ENCODE measurements around the gene RMND5B. TPM values are rescaled to one million over a fixed set of nuclear protein-coding genes. Genes with fewer than 3 reads are reported as not detected.
"Not testable (repeated sequence)": the region's sequence is repeated elsewhere in the genome, so short reads cannot be mapped to it uniquely, and the experiment has no call there.

Gene RMND5B
- total and polyA plus RNA-seq, 9 donors = 22.6 to 38.6 (median 31.3) TPM

GRCh38 chr5:178127300-178128009 is 3.4 kb upstream of the RMND5B start:
- not testable (repeated sequence) for H3K4me3 ChIP-seq (ENCODE audit: low read length); H3K27me3 ChIP-seq (ENCODE audit: control insufficient read depth, insufficient read depth, low read length); H3K9me3 ChIP-seq (replicated peaks; ENCODE audit: control insufficient read depth, low read depth, low read length); DNase-seq; H3K27ac ChIP-seq (ENCODE audit: low read length)
- 90% methylated on average over 6 of the region's 14 CpGs for WGBS (ENCODE audit: insufficient coverage)
- Histone ChIP-seq H3K36me3 (ENCODE audit: control insufficient read depth, insufficient read depth, low read length) (peaks cover 14% of the 10 kb centered on the region), H3K4me1 (ENCODE audit: control insufficient read depth, insufficient read depth, low read length) (peaks cover 41% of the 10 kb centered on the region)

- Histone ChIP-seq H3K4me3 (ENCODE audit: low read length) (no peak overlapping the region), H3K27me3 (ENCODE audit: control insufficient read depth, insufficient read depth, low read length) (no peaks in the 10 kb centered on the region), H3K36me3 (ENCODE audit: control insufficient read depth, insufficient read depth, low read length) (peaks cover 15% of the 10 kb centered on the region), H3K27ac (ENCODE audit: low read length) (no peak overlapping the region), H3K4me1 (ENCODE audit: control insufficient read depth, insufficient read depth, low read length) (peaks cover 23% of the 10 kb centered on the region), H3K9me3 (replicated peaks; ENCODE audit: control insufficient read depth, low read depth, low read length) (no peaks in the 10 kb centered on the region)
- WGBS (ENCODE audit: insufficient coverage) = 100% methylated on average over 1 of the region's 9 CpGs
- DNase-seq = no peak
Measured at GRCh38 chr5:178129296-178129695, 1.5 kb upstream of the RMND5B start.

GRCh38 chr5:178130234-178130575 is 609 bp upstream of the RMND5B start:
- peak overlapping the region; percentile 70 for H3K27ac ChIP-seq (ENCODE audit: low read length)
- not testable (repeated sequence) for DNase-seq; H3K27me3 ChIP-seq (ENCODE audit: control insufficient read depth, insufficient read depth, low read length); H3K9me3 ChIP-seq (replicated peaks; ENCODE audit: control insufficient read depth, low read depth, low read length)
- peaks cover 14% of the 10 kb centered on the region for H3K4me1 ChIP-seq (ENCODE audit: control insufficient read depth, insufficient read depth, low read length)
- H3K4me3 ChIP-seq (ENCODE audit: low read length) = peak overlapping the region; percentile 49
- WGBS (ENCODE audit: insufficient coverage) = 0% methylated on average over 10 of the region's 11 CpGs
- peaks cover 17% of the 10 kb centered on the region for H3K36me3 ChIP-seq (ENCODE audit: control insufficient read depth, insufficient read depth, low read length)

GRCh38 chr5:178131446-178131996 is 707 bp downstream of the RMND5B start:
- Histone ChIP-seq H3K27ac (ENCODE audit: low read length) (peak overlapping the region; percentile 77), H3K36me3 (ENCODE audit: control insufficient read depth, insufficient read depth, low read length) (peaks cover 28% of the 10 kb centered on the region), H3K4me3 (ENCODE audit: low read length) (peak overlapping the region; percentile 69), H3K9me3 (replicated peaks; ENCODE audit: control insufficient read depth, low read depth, low read length) (no peaks in the 10 kb centered on the region), H3K27me3 (ENCODE audit: control insufficient read depth, insufficient read depth, low read length) (no peaks in the 10 kb centered on the region), H3K4me1 (ENCODE audit: control insufficient read depth, insufficient read depth, low read length) (peaks cover 10% of the 10 kb centered on the region)
- no peak for DNase-seq
- WGBS (ENCODE audit: insufficient coverage) = 49% methylated on average over 6 of the region's 10 CpGs

- Histone ChIP-seq H3K4me3 (ENCODE audit: low read length) (no peak overlapping the region), H3K27ac (ENCODE audit: low read length) (no peak overlapping the region), H3K9me3 (replicated peaks; ENCODE audit: control insufficient read depth, low read depth, low read length) (no peaks in the 10 kb centered on the region), H3K4me1 (ENCODE audit: control insufficient read depth, insufficient read depth, low read length) (peaks cover 3% of the 10 kb centered on the region), H3K36me3 (ENCODE audit: control insufficient read depth, insufficient read depth, low read length) (peaks cover 52% of the 10 kb centered on the region), H3K27me3 (ENCODE audit: control insufficient read depth, insufficient read depth, low read length) (no peaks in the 10 kb centered on the region)
- no peak for DNase-seq
- WGBS (ENCODE audit: insufficient coverage) = 94% methylated on average over 9 of the region's 10 CpGs
Measured at GRCh38 chr5:178136990-178137389, 6.2 kb downstream of the RMND5B start.

- no peak overlapping the region for H3K4me3 ChIP-seq (ENCODE audit: low read length)
- H3K9me3 ChIP-seq (replicated peaks; ENCODE audit: control insufficient read depth, low read depth, low read length) = no peaks in the 10 kb centered on the region
- 90% methylated on average over 11 of the region's 12 CpGs for WGBS (ENCODE audit: insufficient coverage)
- no peak for DNase-seq
- peaks cover 12% of the 10 kb centered on the region for H3K4me1 ChIP-seq (ENCODE audit: control insufficient read depth, insufficient read depth, low read length)
- no peaks in the 10 kb centered on the region for H3K27me3 ChIP-seq (ENCODE audit: control insufficient read depth, insufficient read depth, low read length)
- H3K27ac ChIP-seq (ENCODE audit: low read length) = no peak overlapping the region
- H3K36me3 ChIP-seq (ENCODE audit: control insufficient read depth, insufficient read depth, low read length) = peaks cover 60% of the 10 kb centered on the region
Measured at GRCh38 chr5:178137991-178138390, 7.2 kb downstream of the RMND5B start.

GRCh38 chr5:178141550-178141949 is 10.7 kb downstream of the RMND5B start:
- Histone ChIP-seq H3K36me3 (ENCODE audit: control insufficient read depth, insufficient read depth, low read length) (peaks cover 61% of the 10 kb centered on the region), H3K4me3 (ENCODE audit: low read length) (no peak overlapping the region), H3K4me1 (ENCODE audit: control insufficient read depth, insufficient read depth, low read length) (peaks cover 31% of the 10 kb centered on the region), H3K27ac (ENCODE audit: low read length) (no peak overlapping the region), H3K27me3 (ENCODE audit: control insufficient read depth, insufficient read depth, low read length) (no peaks in the 10 kb centered on the region), H3K9me3 (replicated peaks; ENCODE audit: control insufficient read depth, low read depth, low read length) (no peaks in the 10 kb centered on the region)
- DNase-seq = no peak
- 100% methylated on average over 1 of the region's 4 CpGs for WGBS (ENCODE audit: insufficient coverage)

GRCh38 chr5:178142642-178143041 is 11.8 kb downstream of the RMND5B start:
- no peaks in the 10 kb centered on the region for H3K27me3 ChIP-seq (ENCODE audit: control insufficient read depth, insufficient read depth, low read length)
- H3K9me3 ChIP-seq (replicated peaks; ENCODE audit: control insufficient read depth, low read depth, low read length) = no peaks in the 10 kb centered on the region
- H3K4me3 ChIP-seq (ENCODE audit: low read length) = no peak overlapping the region
- H3K4me1 ChIP-seq (ENCODE audit: control insufficient read depth, insufficient read depth, low read length) = peaks cover 31% of the 10 kb centered on the region
- H3K27ac ChIP-seq (ENCODE audit: low read length) = no peak overlapping the region
- H3K36me3 ChIP-seq (ENCODE audit: control insufficient read depth, insufficient read depth, low read length) = peaks cover 67% of the 10 kb centered on the region
- WGBS (ENCODE audit: insufficient coverage) = 86% methylated on average over 14 of the region's 20 CpGs
- DNase-seq = no peak

GRCh38 chr5:178143246-178143645 is 12.4 kb downstream of the RMND5B start:
- Histone ChIP-seq H3K4me1 (ENCODE audit: control insufficient read depth, insufficient read depth, low read length) (peaks cover 33% of the 10 kb centered on the region), H3K36me3 (ENCODE audit: control insufficient read depth, insufficient read depth, low read length) (peaks cover 67% of the 10 kb centered on the region), H3K27me3 (ENCODE audit: control insufficient read depth, insufficient read depth, low read length) (no peaks in the 10 kb centered on the region), H3K4me3 (ENCODE audit: low read length) (no peak overlapping the region), H3K9me3 (replicated peaks; ENCODE audit: control insufficient read depth, low read depth, low read length) (no peaks in the 10 kb centered on the region), H3K27ac (ENCODE audit: low read length) (peak overlapping the region; percentile 72)
- 46% methylated on average over 4 of the region's 6 CpGs for WGBS (ENCODE audit: insufficient coverage)
- DNase-seq = no peak

GRCh38 chr5:178143901-178144300 is 13.1 kb downstream of the RMND5B start:
- WGBS (ENCODE audit: insufficient coverage) = 22% methylated on average over 8 of the region's 10 CpGs
- peaks cover 74% of the 10 kb centered on the region for H3K36me3 ChIP-seq (ENCODE audit: control insufficient read depth, insufficient read depth, low read length)
- peaks cover 34% of the 10 kb centered on the region for H3K4me1 ChIP-seq (ENCODE audit: control insufficient read depth, insufficient read depth, low read length)
- DNase-seq = peak; percentile 92
- H3K27me3 ChIP-seq (ENCODE audit: control insufficient read depth, insufficient read depth, low read length) = no peaks in the 10 kb centered on the region
- peak overlapping the region; percentile 84 for H3K27ac ChIP-seq (ENCODE audit: low read length)
- no peaks in the 10 kb centered on the region for H3K9me3 ChIP-seq (replicated peaks; ENCODE audit: control insufficient read depth, low read depth, low read length)
- H3K4me3 ChIP-seq (ENCODE audit: low read length) = no peak overlapping the region

All from muscle of leg (tissue), 11 donors.